ENCODE data around the gene FAM170B. TPM values are rescaled to one million over a fixed set of nuclear protein-coding genes. Genes with fewer than 3 reads are reported as not detected.

Gene FAM170B
- total and polyA plus RNA-seq, 10 donors = 0.05 to 0.06 TPM; not detected in 8

DNA sequence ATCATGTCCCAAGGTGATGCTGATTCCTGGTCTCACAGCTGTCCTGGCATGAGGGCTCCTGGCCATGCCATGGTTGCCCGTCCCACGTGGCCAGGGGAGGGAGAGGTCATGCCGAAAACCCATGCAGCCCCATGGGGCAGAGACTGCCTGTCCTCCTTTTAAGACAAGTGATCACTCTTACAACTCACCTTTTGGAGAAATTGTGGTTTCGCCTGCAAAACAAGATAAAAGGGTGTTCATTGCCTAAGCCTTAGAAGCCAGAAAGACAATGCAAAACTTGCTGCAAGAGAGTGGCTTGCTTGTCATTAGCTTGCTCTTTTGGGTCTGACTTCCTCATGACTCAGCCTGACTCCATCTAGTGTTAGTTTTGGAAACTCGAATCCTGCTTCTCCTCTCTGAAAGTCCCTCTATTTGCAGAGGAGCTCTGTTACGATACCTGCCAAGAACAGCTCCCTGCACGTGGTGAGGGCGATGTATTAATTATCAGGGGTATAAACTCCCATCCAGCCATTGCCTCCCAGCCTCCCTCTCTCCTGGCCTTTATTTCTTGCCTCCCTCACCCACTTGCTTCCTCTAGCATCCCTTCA, 27.7 kb upstream of the FAM170B start:
- TF ChIP-seq CTCF (IDR thresholded peaks at IDR 0.05 in 8 of 11, conservative IDR thresholded peaks at IDR 0.05 in 3 of 11) (peak in 3 of 11 experiments; percentile 21 to 25 (median 22)), POLR2A (IDR thresholded peaks at IDR 0.05) (no peak), POLR2AphosphoS5 (IDR thresholded peaks at IDR 0.05) (no peak)
- 53 to 69% (median 63%) methylated on average over 8 of the region's 8 CpGs for WGBS, 5 donors
- Histone ChIP-seq H3K4me3 (no peak overlapping the region), H3K27ac (no peak overlapping the region), H3K36me3 (peaks cover 0 to 60% (median 2%) of the 10 kb centered on the region in 6 donors), H3K27me3 (replicated peaks in 1 of 7) (no peaks in the 10 kb centered on the region), H3K4me1 (peaks cover 0 to 8% (median 0%) of the 10 kb centered on the region in 6 donors), H3K9me3 (no peaks in the 10 kb centered on the region)
- intact Hi-C loops (cut with DNase I; ENCODE audit: low total_unique reads) = loop anchor here (5.0 kb wide), 1 partner anchor 179 kb away; no protein-coding TSS in a partner anchor
- DNase-seq = no peak

GRCh38 chr10:49160814-49161213, 27.0 kb upstream of the FAM170B start:
- no peak overlapping the region for H3K4me3 ChIP-seq
- peaks cover 0 to 53% (median 0%) of the 10 kb centered on the region in 6 donors for H3K36me3 ChIP-seq
- no peaks in the 10 kb centered on the region for H3K27me3 ChIP-seq (replicated peaks in 1 of 7)
- no peaks in the 10 kb centered on the region for H3K9me3 ChIP-seq
- 93 to 100% (median 94%) methylated on average over 5 of the region's 5 CpGs for WGBS, 5 donors
- H3K4me1 ChIP-seq = peaks cover 0 to 8% (median 0%) of the 10 kb centered on the region in 6 donors
- TF ChIP-seq POLR2A (IDR thresholded peaks at IDR 0.05) (no peak), CTCF (IDR thresholded peaks at IDR 0.05 in 8 of 11, conservative IDR thresholded peaks at IDR 0.05 in 3 of 11) (no peak), POLR2AphosphoS5 (IDR thresholded peaks at IDR 0.05) (no peak)
- no peak overlapping the region for H3K27ac ChIP-seq
- no peak for DNase-seq
- intact Hi-C loops (cut with DNase I; ENCODE audit: low total_unique reads) = loop anchor here (5.0 kb wide), 1 partner anchor 179 kb away; no protein-coding TSS in a partner anchor

- Histone ChIP-seq H3K36me3 (peaks cover 0 to 51% (median 0%) of the 10 kb centered on the region in 6 donors), H3K27ac (no peak overlapping the region), H3K27me3 (replicated peaks in 1 of 7) (no peaks in the 10 kb centered on the region), H3K4me3 (no peak overlapping the region), H3K9me3 (no peaks in the 10 kb centered on the region), H3K4me1 (peaks cover 0 to 8% (median 0%) of the 10 kb centered on the region in 6 donors)
- intact Hi-C loops (cut with DNase I; ENCODE audit: low total_unique reads) = loop anchor here (5.0 kb wide), 1 partner anchor 178 kb away; no protein-coding TSS in a partner anchor
- TF ChIP-seq POLR2A (IDR thresholded peaks at IDR 0.05) = no peak
- no peak for TF ChIP-seq CTCF (IDR thresholded peaks at IDR 0.05 in 8 of 11, conservative IDR thresholded peaks at IDR 0.05 in 3 of 11)
- no peak for TF ChIP-seq POLR2AphosphoS5 (IDR thresholded peaks at IDR 0.05)
- DNase-seq = no peak
- WGBS, 5 donors = 82 to 89% (median 87%) methylated on average over 5 of the region's 5 CpGs
These were observed 26.3 kb upstream of the FAM170B start for GRCh38 chr10:49160110-49160509.

- no peak overlapping the region for H3K4me3 ChIP-seq
- no peaks in the 10 kb centered on the region for H3K4me1 ChIP-seq
- H3K27me3 ChIP-seq (replicated peaks in 1 of 7) = peaks cover 0 to 3% (median 0%) of the 10 kb centered on the region in 7 donors
- no peak for DNase-seq
- intact Hi-C loops (cut with DNase I; ENCODE audit: low total_unique reads) = no loop called here
- 80 to 88% (median 83%) methylated on average over 3 of the region's 3 CpGs for WGBS, 5 donors
- no peak overlapping the region for H3K27ac ChIP-seq
- TF ChIP-seq POLR2A (IDR thresholded peaks at IDR 0.05) (no peak), CTCF (IDR thresholded peaks at IDR 0.05 in 8 of 11, conservative IDR thresholded peaks at IDR 0.05 in 3 of 11) (no peak), POLR2AphosphoS5 (IDR thresholded peaks at IDR 0.05) (no peak)
- peaks cover 0 to 52% (median 0%) of the 10 kb centered on the region in 6 donors for H3K36me3 ChIP-seq
- no peaks in the 10 kb centered on the region for H3K9me3 ChIP-seq
These were observed 25.1 kb upstream of the FAM170B start for GRCh38 chr10:49158915-49159314.
